ENCODE results near the gene MYRIP. TPM values are rescaled to one million over a fixed set of nuclear protein-coding genes. Genes with fewer than 3 reads are reported as not detected.

MYRIP gene
- total and polyA plus RNA-seq, 2 experiments from 2014 or later: 1.5 to 1.8 TPM

DNA sequence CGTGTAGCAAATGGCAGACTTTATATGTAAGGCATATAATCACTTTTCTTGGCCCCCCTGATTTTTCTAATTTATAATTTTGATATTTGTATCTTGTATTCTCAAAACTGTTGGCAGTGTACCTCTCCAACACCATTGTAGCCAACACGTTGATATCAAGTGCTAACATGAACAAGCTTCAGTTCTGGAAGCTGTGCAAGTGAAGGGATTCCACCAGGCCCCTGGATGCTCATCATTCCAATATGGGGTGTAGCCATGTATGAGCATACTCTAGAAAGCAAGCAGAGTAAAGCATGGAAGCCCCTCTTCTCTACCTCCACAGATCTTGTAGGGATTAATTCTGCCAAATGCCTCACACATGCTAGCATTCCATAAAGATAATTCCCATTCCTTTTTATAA, 211.3 kb downstream of the MYRIP start:
- Histone ChIP-seq H3K27me3 (ENCODE audit: insufficient read depth) (no peaks in the 10 kb centered on the region), H3K4me2 (no peak overlapping the region), H3K27ac (ENCODE audit: low read depth) (no peak overlapping the region), H3K4me3 (no peak overlapping the region), H3K4me1 (ENCODE audit: insufficient read depth) (no peaks in the 10 kb centered on the region), H3F3A (replicated peaks; ENCODE audit: low read depth) (no peaks in the 10 kb centered on the region), H3K36me3 (ENCODE audit: insufficient read depth) (peaks cover 4% of the 10 kb centered on the region), H4K20me1 (replicated peaks; ENCODE audit: insufficient read depth) (no peaks in the 10 kb centered on the region), H3K9me2 (ENCODE audit: insufficient read depth) (no peaks in the 10 kb centered on the region), H3K79me2 (replicated peaks; ENCODE audit: insufficient read depth) (no peaks in the 10 kb centered on the region), H2AFZ (no peak overlapping the region)
- TF ChIP-seq ZNF331 (CRISPR knock-in tag; IDR thresholded peaks at IDR 0.05; ENCODE audit: low read depth) (no peak), JUNB (IDR thresholded peaks at IDR 0.05; ENCODE audit: unreplicated experiment) (no peak), CREB1 (CRISPR knock-in tag; IDR thresholded peaks at IDR 0.05; ENCODE audit: low read depth) (no peak), EZH2phosphoT487 (IDR thresholded peaks at IDR 0.05; ENCODE audit: unreplicated experiment) (no peak), POLR2AphosphoS5 (IDR thresholded peaks at IDR 0.05; ENCODE audit: low read depth) (no peak), NANOG (IDR thresholded peaks at IDR 0.05; ENCODE audit: borderline replicate concordance) (no peak), ZNF114 (CRISPR knock-in tag; IDR thresholded peaks at IDR 0.05) (no peak), EZH2 (IDR thresholded peaks at IDR 0.05; ENCODE audit: low read depth, unreplicated experiment) (no peak), STAT1 (IDR thresholded peaks at IDR 0.05; ENCODE audit: unreplicated experiment) (no peak)
- TF ChIP-seq, protein P1, sequence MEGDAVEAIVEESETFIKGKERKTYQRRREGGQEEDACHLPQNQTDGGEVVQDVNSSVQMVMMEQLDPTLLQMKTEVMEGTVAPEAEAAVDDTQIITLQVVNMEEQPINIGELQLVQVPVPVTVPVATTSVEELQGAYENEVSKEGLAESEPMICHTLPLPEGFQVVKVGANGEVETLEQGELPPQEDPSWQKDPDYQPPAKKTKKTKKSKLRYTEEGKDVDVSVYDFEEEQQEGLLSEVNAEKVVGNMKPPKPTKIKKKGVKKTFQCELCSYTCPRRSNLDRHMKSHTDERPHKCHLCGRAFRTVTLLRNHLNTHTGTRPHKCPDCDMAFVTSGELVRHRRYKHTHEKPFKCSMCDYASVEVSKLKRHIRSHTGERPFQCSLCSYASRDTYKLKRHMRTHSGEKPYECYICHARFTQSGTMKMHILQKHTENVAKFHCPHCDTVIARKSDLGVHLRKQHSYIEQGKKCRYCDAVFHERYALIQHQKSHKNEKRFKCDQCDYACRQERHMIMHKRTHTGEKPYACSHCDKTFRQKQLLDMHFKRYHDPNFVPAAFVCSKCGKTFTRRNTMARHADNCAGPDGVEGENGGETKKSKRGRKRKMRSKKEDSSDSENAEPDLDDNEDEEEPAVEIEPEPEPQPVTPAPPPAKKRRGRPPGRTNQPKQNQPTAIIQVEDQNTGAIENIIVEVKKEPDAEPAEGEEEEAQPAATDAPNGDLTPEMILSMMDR (conservative IDR thresholded peaks at IDR 0.05; ENCODE audit: low read depth in 2 of 2): no peak
- TF ChIP-seq, protein P2, sequence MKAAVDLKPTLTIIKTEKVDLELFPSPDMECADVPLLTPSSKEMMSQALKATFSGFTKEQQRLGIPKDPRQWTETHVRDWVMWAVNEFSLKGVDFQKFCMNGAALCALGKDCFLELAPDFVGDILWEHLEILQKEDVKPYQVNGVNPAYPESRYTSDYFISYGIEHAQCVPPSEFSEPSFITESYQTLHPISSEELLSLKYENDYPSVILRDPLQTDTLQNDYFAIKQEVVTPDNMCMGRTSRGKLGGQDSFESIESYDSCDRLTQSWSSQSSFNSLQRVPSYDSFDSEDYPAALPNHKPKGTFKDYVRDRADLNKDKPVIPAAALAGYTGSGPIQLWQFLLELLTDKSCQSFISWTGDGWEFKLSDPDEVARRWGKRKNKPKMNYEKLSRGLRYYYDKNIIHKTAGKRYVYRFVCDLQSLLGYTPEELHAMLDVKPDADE (IDR thresholded peaks at IDR 0.05): no peak
- TF ChIP-seq, protein P3, sequence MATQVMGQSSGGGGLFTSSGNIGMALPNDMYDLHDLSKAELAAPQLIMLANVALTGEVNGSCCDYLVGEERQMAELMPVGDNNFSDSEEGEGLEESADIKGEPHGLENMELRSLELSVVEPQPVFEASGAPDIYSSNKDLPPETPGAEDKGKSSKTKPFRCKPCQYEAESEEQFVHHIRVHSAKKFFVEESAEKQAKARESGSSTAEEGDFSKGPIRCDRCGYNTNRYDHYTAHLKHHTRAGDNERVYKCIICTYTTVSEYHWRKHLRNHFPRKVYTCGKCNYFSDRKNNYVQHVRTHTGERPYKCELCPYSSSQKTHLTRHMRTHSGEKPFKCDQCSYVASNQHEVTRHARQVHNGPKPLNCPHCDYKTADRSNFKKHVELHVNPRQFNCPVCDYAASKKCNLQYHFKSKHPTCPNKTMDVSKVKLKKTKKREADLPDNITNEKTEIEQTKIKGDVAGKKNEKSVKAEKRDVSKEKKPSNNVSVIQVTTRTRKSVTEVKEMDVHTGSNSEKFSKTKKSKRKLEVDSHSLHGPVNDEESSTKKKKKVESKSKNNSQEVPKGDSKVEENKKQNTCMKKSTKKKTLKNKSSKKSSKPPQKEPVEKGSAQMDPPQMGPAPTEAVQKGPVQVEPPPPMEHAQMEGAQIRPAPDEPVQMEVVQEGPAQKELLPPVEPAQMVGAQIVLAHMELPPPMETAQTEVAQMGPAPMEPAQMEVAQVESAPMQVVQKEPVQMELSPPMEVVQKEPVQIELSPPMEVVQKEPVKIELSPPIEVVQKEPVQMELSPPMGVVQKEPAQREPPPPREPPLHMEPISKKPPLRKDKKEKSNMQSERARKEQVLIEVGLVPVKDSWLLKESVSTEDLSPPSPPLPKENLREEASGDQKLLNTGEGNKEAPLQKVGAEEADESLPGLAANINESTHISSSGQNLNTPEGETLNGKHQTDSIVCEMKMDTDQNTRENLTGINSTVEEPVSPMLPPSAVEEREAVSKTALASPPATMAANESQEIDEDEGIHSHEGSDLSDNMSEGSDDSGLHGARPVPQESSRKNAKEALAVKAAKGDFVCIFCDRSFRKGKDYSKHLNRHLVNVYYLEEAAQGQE (IDR thresholded peaks at IDR 0.05; ENCODE audit: unreplicated experiment): no peak
- TF ChIP-seq, protein P4, sequence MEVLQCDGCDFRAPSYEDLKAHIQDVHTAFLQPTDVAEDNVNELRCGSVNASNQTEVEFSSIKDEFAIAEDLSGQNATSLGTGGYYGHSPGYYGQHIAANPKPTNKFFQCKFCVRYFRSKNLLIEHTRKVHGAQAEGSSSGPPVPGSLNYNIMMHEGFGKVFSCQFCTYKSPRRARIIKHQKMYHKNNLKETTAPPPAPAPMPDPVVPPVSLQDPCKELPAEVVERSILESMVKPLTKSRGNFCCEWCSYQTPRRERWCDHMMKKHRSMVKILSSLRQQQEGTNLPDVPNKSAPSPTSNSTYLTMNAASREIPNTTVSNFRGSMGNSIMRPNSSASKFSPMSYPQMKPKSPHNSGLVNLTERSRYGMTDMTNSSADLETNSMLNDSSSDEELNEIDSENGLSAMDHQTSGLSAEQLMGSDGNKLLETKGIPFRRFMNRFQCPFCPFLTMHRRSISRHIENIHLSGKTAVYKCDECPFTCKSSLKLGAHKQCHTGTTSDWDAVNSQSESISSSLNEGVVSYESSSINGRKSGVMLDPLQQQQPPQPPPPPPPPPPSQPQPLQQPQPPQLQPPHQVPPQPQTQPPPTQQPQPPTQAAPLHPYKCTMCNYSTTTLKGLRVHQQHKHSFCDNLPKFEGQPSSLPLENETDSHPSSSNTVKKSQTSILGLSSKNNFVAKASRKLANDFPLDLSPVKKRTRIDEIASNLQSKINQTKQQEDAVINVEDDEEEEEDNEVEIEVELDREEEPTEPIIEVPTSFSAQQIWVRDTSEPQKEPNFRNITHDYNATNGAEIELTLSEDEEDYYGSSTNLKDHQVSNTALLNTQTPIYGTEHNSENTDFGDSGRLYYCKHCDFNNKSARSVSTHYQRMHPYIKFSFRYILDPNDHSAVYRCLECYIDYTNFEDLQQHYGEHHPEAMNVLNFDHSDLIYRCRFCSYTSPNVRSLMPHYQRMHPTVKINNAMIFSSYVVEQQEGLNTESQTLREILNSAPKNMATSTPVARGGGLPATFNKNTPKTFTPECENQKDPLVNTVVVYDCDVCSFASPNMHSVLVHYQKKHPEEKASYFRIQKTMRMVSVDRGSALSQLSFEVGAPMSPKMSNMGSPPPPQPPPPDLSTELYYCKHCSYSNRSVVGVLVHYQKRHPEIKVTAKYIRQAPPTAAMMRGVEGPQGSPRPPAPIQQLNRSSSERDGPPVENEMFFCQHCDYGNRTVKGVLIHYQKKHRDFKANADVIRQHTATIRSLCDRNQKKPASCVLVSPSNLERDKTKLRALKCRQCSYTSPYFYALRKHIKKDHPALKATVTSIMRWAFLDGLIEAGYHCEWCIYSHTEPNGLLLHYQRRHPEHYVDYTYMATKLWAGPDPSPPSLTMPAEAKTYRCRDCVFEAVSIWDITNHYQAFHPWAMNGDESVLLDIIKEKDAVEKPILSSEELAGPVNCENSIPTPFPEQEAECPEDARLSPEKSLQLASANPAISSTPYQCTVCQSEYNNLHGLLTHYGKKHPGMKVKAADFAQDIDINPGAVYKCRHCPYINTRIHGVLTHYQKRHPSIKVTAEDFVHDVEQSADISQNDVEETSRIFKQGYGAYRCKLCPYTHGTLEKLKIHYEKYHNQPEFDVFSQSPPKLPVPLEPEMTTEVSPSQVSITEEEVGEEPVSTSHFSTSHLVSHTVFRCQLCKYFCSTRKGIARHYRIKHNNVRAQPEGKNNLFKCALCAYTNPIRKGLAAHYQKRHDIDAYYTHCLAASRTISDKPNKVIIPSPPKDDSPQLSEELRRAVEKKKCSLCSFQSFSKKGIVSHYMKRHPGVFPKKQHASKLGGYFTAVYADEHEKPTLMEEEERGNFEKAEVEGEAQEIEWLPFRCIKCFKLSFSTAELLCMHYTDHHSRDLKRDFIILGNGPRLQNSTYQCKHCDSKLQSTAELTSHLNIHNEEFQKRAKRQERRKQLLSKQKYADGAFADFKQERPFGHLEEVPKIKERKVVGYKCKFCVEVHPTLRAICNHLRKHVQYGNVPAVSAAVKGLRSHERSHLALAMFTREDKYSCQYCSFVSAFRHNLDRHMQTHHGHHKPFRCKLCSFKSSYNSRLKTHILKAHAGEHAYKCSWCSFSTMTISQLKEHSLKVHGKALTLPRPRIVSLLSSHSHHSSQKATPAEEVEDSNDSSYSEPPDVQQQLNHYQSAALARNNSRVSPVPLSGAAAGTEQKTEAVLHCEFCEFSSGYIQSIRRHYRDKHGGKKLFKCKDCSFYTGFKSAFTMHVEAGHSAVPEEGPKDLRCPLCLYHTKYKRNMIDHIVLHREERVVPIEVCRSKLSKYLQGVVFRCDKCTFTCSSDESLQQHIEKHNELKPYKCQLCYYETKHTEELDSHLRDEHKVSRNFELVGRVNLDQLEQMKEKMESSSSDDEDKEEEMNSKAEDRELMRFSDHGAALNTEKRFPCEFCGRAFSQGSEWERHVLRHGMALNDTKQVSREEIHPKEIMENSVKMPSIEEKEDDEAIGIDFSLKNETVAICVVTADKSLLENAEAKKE (CRISPR knock-in tag; IDR thresholded peaks at IDR 0.05): no peak
- Mint-ChIP-seq H3K4me3 (no peak overlapping the region), H3K9me3 (peaks cover 17% of the 10 kb centered on the region), H3K4me1 (peaks cover 10% of the 10 kb centered on the region), H3K36me3 (ENCODE audit: low read depth) (peaks cover 12% of the 10 kb centered on the region), H3K27me3 (ENCODE audit: insufficient read depth, low read depth, poor library complexity) (no peaks in the 10 kb centered on the region), H3K27ac (no peak overlapping the region)
- DNase-seq (ENCODE audit: low spot score) (no peak), ATAC-seq (no peak)
